WERI-Rb-1 (cell line): ENCODE data around the gene RAB6B.

ENCODE experiments used
- DNase-seq: peaks from one replicate; pipeline ENCODE4 v3.0.0-alpha.2; 2020
- H3K27ac ChIP-seq: fragments of 250-450 bp; sonication (Bioruptor Pico); 2 replicates; pipeline ENCODE4 v1.5.1; 2020; ENCODE audit warnings: mild to moderate bottlenecking, moderate library complexity
- H3K27me3 ChIP-seq: fragments of 250-450 bp; sonication (Bioruptor Pico); 2 replicates; pipeline ENCODE4 v1.5.1; 2021; ENCODE audit warnings: mild to moderate bottlenecking, low read depth, moderate library complexity; ENCODE audit not compliant: insufficient read depth, severe bottlenecking
- H3K36me3 ChIP-seq: fragments of 250-450 bp; sonication (Bioruptor Pico); 2 replicates; pipeline ENCODE4 v1.5.1; 2020; ENCODE audit warnings: mild to moderate bottlenecking, moderate library complexity
- H3K4me3 ChIP-seq: 2 replicates; pipeline ENCODE4 v1.5.1; 2011; ENCODE audit warnings: low read depth, mild to moderate bottlenecking, control low read depth, low read length
- H3K9me3 ChIP-seq: fragments of 250-450 bp; sonication (Bioruptor Pico); 2 replicates; pipeline ENCODE4 v1.5.1; 2021; ENCODE audit warnings: mild to moderate bottlenecking, moderate library complexity; ENCODE audit not compliant: severe bottlenecking
- CTCF ChIP-seq: IDR thresholded peaks from 2 replicates; pipeline ENCODE4 v1.5.1; 2011; ENCODE audit warnings: low read depth, mild to moderate bottlenecking, control low read depth, inconsistent platforms, low read length

Gene RAB6B

GRCh38 chr3:133937061-133937686 lies 41.5 kb upstream of the RAB6B start:
- no peak for TF ChIP-seq CTCF

GRCh38 chr3:133935843-133936769 lies 40.4 kb upstream of the RAB6B start:
- Histone ChIP-seq H3K36me3 (no peaks in the 10 kb centered on the region), H3K9me3 (no peaks in the 10 kb centered on the region), H3K27ac (no peak overlapping the region), H3K27me3 (no peaks in the 10 kb centered on the region), H3K4me3 (no peak overlapping the region)
- DNase-seq = no peak
- no peak for TF ChIP-seq CTCF

More at GRCh38 chr3:133937061-133937686, 41.5 kb upstream of the RAB6B start:
- Histone ChIP-seq H3K4me3 (no peak overlapping the region), H3K9me3 (no peaks in the 10 kb centered on the region), H3K27ac (no peak overlapping the region), H3K27me3 (no peaks in the 10 kb centered on the region), H3K36me3 (no peaks in the 10 kb centered on the region)
- no peak for DNase-seq

GRCh38 chr3:133934996-133935842 lies 39.5 kb upstream of the RAB6B start:
- no peak for DNase-seq
- no peaks in the 10 kb centered on the region for H3K27me3 ChIP-seq
- no peak for TF ChIP-seq CTCF

GRCh38 chr3:133934073-133934970 lies 38.6 kb upstream of the RAB6B start:
- no peak for TF ChIP-seq CTCF
- H3K4me3 ChIP-seq = no peak overlapping the region
- H3K27me3 ChIP-seq = no peaks in the 10 kb centered on the region
- no peaks in the 10 kb centered on the region for H3K36me3 ChIP-seq
- no peaks in the 10 kb centered on the region for H3K9me3 ChIP-seq
- no peak overlapping the region for H3K27ac ChIP-seq
- no peak for DNase-seq

More at GRCh38 chr3:133934996-133935842, 39.5 kb upstream of the RAB6B start:
- Histone ChIP-seq H3K9me3 (no peaks in the 10 kb centered on the region), H3K27ac (no peak overlapping the region), H3K4me3 (no peak overlapping the region), H3K36me3 (no peaks in the 10 kb centered on the region)
